ENCODE results near the gene TENM4. TPM values are rescaled to one million over a fixed set of nuclear protein-coding genes. Genes with fewer than 3 reads are reported as not detected.

Gene TENM4
- total RNA-seq, 1 donor from 2014 or later: 50.7 TPM

DNA sequence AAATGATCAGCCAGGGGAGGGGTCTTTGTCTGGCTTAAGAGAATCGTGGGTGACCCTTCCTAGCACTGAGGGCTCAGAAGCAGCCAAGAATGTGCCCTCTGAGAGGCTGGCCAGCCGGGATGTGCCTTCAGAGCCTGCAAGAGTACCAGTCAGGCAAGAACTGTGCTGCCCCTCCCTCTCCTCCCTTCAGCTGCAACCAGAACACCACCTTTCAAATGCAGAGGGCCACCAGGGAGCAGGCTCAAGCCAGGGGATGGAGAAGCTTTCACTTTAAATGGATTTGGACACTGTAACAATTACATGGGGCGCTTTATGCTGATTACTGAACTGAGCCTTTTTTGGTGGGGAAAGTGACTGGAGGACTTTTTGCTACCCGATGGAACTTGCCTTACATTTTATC lies 44.9 kb upstream of the TENM4 start:
- no peak overlapping the region for H3K4me3 Mint-ChIP-seq (ENCODE audit: unreplicated experiment)
- peaks cover 2% of the 10 kb centered on the region for H3K9me3 Mint-ChIP-seq (ENCODE audit: unreplicated experiment)
- no peak overlapping the region for H3K27ac Mint-ChIP-seq (ENCODE audit: unreplicated experiment)
- peak; percentile 27 for DNase-seq
- peaks cover 10% of the 10 kb centered on the region for H3K4me1 Mint-ChIP-seq (ENCODE audit: low read depth, unreplicated experiment)
- TF ChIP-seq, protein P1, sequence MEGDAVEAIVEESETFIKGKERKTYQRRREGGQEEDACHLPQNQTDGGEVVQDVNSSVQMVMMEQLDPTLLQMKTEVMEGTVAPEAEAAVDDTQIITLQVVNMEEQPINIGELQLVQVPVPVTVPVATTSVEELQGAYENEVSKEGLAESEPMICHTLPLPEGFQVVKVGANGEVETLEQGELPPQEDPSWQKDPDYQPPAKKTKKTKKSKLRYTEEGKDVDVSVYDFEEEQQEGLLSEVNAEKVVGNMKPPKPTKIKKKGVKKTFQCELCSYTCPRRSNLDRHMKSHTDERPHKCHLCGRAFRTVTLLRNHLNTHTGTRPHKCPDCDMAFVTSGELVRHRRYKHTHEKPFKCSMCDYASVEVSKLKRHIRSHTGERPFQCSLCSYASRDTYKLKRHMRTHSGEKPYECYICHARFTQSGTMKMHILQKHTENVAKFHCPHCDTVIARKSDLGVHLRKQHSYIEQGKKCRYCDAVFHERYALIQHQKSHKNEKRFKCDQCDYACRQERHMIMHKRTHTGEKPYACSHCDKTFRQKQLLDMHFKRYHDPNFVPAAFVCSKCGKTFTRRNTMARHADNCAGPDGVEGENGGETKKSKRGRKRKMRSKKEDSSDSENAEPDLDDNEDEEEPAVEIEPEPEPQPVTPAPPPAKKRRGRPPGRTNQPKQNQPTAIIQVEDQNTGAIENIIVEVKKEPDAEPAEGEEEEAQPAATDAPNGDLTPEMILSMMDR (IDR thresholded peaks at IDR 0.05; ENCODE audit: partially characterized antibody, unreplicated experiment): no peak
- no peaks in the 10 kb centered on the region for H3K36me3 Mint-ChIP-seq (ENCODE audit: unreplicated experiment)
- H3K27me3 Mint-ChIP-seq (ENCODE audit: unreplicated experiment): no peaks in the 10 kb centered on the region

DNA sequence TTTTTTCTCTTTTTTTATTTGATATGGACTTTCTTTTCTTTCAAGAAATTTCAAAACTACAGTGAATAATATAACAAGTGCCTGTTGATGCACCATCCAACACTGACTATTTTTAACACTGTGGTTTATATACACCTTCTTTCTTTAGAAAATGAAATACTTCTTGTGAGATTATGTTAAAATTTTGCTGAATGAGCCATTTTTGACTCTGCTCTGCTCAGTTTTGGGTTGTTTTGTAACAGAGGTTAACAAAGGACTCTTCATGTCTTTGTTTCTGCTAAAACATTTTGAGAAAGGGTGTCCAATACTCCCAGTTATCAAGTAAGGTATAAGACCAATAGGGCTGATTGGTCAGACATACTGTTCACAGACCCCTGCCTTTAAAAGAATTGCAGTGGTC lies 44.0 kb upstream of the TENM4 start:
- no peaks in the 10 kb centered on the region for H3K27me3 Mint-ChIP-seq (ENCODE audit: unreplicated experiment)
- H3K4me3 Mint-ChIP-seq (ENCODE audit: unreplicated experiment): no peak overlapping the region
- H3K9me3 Mint-ChIP-seq (ENCODE audit: unreplicated experiment): peaks cover 2% of the 10 kb centered on the region
- no peaks in the 10 kb centered on the region for H3K36me3 Mint-ChIP-seq (ENCODE audit: unreplicated experiment)
- DNase-seq: no peak
- TF ChIP-seq, protein P1 (IDR thresholded peaks at IDR 0.05; ENCODE audit: partially characterized antibody, unreplicated experiment): no peak
- no peak overlapping the region for H3K27ac Mint-ChIP-seq (ENCODE audit: unreplicated experiment)
- H3K4me1 Mint-ChIP-seq (ENCODE audit: low read depth, unreplicated experiment): peaks cover 10% of the 10 kb centered on the region

DNA sequence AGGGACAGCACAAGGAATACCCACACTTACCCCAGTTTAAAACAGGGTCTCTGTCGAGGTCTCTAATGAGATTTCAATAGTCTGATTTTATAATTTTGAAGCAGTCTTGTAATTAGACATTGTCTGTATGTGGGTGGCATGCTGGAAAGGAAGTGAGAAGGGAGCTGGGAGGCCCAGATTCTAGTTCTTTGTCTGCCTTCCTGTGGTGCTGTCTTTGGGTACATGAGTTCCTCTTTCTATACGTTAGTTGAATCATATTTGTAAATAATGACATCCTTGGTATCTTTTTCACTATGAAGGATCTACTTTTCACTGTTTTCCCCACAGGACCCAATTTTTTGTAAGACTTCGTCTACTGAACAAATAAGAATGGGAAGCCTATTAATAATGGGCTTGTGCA lies 42.0 kb upstream of the TENM4 start:
- Mint-ChIP-seq H3K4me3 (ENCODE audit: unreplicated experiment) (no peak overlapping the region), H3K9me3 (ENCODE audit: unreplicated experiment) (peaks cover 2% of the 10 kb centered on the region), H3K36me3 (ENCODE audit: unreplicated experiment) (no peaks in the 10 kb centered on the region), H3K27me3 (ENCODE audit: unreplicated experiment) (no peaks in the 10 kb centered on the region), H3K4me1 (ENCODE audit: low read depth, unreplicated experiment) (peaks cover 10% of the 10 kb centered on the region), H3K27ac (ENCODE audit: unreplicated experiment) (no peak overlapping the region)
- DNase-seq: no peak
- TF ChIP-seq, protein P1 (IDR thresholded peaks at IDR 0.05; ENCODE audit: partially characterized antibody, unreplicated experiment): no peak

DNA sequence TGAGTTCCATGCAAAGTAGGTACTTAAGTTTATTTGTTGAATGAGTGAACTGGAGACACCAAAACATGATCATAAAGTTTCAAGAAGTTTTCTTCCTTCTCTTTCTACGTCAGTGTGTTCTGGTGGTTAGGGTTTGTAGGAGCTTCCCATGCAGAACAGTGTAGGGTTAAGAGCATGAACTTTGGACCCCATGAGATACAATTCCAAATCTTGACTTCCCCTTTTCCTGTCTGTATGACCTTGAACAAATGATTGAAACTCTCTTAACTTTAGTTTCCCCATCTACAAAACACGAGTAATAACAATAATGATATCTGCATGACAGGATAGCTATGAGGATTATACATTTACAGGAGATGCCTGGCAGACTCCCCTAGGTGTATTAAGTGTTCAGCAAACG lies 41.0 kb upstream of the TENM4 start:
- peaks cover 10% of the 10 kb centered on the region for H3K4me1 Mint-ChIP-seq (ENCODE audit: low read depth, unreplicated experiment)
- no peaks in the 10 kb centered on the region for H3K36me3 Mint-ChIP-seq (ENCODE audit: unreplicated experiment)
- DNase-seq: no peak
- no peak overlapping the region for H3K27ac Mint-ChIP-seq (ENCODE audit: unreplicated experiment)
- H3K27me3 Mint-ChIP-seq (ENCODE audit: unreplicated experiment): no peaks in the 10 kb centered on the region
- TF ChIP-seq, protein P1 (IDR thresholded peaks at IDR 0.05; ENCODE audit: partially characterized antibody, unreplicated experiment): no peak
- H3K9me3 Mint-ChIP-seq (ENCODE audit: unreplicated experiment): peaks cover 2% of the 10 kb centered on the region
- no peak overlapping the region for H3K4me3 Mint-ChIP-seq (ENCODE audit: unreplicated experiment)

DNA sequence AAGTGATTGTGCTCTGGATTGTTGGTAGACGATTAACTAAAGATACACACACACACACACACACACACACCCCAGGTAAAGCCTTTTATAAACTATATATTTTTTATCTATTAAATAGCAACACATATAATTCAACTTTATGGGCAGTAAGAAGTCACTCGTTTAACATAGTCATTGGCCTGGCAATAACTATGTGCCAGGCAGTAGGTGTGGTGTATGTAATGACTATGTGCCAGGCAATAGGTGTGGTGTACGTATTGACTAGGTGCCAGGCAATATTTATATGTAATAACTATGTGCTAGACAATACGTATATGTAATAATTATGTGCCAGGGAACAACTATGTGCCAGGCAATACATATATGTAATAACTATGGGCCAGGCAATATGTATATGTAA lies 40.0 kb upstream of the TENM4 start:
- Mint-ChIP-seq H3K27me3 (ENCODE audit: unreplicated experiment) (no peaks in the 10 kb centered on the region), H3K36me3 (ENCODE audit: unreplicated experiment) (peaks cover 7% of the 10 kb centered on the region), H3K9me3 (ENCODE audit: unreplicated experiment) (peaks cover 3% of the 10 kb centered on the region), H3K27ac (ENCODE audit: unreplicated experiment) (no peak overlapping the region), H3K4me1 (ENCODE audit: low read depth, unreplicated experiment) (peaks cover 4% of the 10 kb centered on the region), H3K4me3 (ENCODE audit: unreplicated experiment) (no peak overlapping the region)
- no peak for DNase-seq
- TF ChIP-seq, protein P1 (IDR thresholded peaks at IDR 0.05; ENCODE audit: partially characterized antibody, unreplicated experiment): no peak
